Transverse colon (tissue), 3 donors: ENCODE measurements around the gene MUC22.

ENCODE experiments used
- CTCF ChIP-seq, 5 experiments: fragments of 200-600 bp in 3 of 5; fragments of 450-650 bp in 2 of 5; sonication (generic) in 3 of 5; IDR thresholded peaks; 1 replicate in 2 of 5; 2 replicates in 3 of 5; pipeline ENCODE4 v1.5.1; 2016 to 2017; ENCODE audit warnings: antibody characterized with exemption in 5 of 5, inconsistent platforms in 3 of 5, mild to moderate bottlenecking in 2 of 5, moderate library complexity in 1 of 5
- POLR2A ChIP-seq: fragments of 450-650 bp; IDR thresholded peaks from one replicate; pipeline ENCODE4 v1.6.1; 2016; ENCODE audit warnings: antibody characterized with exemption, mild to moderate bottlenecking, moderate library complexity

GRCh38 chr6:30966154-30966553, 44.1 kb upstream of the MUC22 start:
- TF ChIP-seq CTCF (IDR thresholded peaks at IDR 0.05), result no peak
- no peak for TF ChIP-seq POLR2A
